GM06990 (cell line): ENCODE results near the gene GAS2L3.
"Not testable (repeated sequence)": the region's sequence is repeated elsewhere in the genome, so short reads cannot be mapped to it uniquely, and the experiment has no call there.

Experiments used
- DNase-seq: peaks from one replicate; pipeline ENCODE4 v3.0.0-alpha.2; 2011; ENCODE audit not compliant: insufficient read length; ENCODE audit errors: extremely low read depth
- H3K27me3 ChIP-seq: replicated peaks from 2 replicates; pipeline ENCODE4 v1.6.0; 2011; ENCODE audit warnings: low read length; ENCODE audit not compliant: control insufficient read depth, insufficient read depth
- H3K36me3 ChIP-seq: 2 replicates; pipeline ENCODE4 v1.5.1; 2011; ENCODE audit warnings: low read length; ENCODE audit not compliant: control insufficient read depth, insufficient read depth
- H3K4me3 ChIP-seq: replicated peaks from 2 replicates; pipeline ENCODE4 v1.5.1; 2011; ENCODE audit warnings: low read depth, mild to moderate bottlenecking, control low read depth, low read length
- TF ChIP-seq, protein P1 (sequence below): IDR thresholded peaks from 2 replicates; pipeline ENCODE4 v1.5.1; 2011; ENCODE audit warnings: low read length, control low read depth, mild to moderate bottlenecking, inconsistent platforms; ENCODE audit not compliant: insufficient read depth, poor library complexity, severe bottlenecking

The GAS2L3 gene

DNA sequence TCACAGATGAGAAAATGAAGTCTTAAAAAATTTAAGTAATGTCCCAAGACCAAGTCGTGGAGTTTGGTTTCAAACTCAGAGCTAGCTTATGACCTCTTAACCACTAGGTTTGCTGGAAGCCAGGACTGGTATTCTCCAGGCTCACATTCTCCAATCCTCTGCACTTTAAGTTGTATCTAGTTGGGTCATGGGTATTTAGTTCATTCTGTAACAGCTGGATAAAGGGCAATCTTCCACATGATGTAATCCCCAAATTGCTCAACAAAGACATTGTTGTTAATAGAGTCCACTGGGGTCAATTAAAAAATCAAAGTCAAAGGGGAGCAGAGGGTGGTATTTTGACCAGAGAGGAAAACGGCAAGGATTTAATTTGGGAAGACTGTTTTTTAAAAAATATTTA lies 17.8 kb upstream of the GAS2L3 start:
- no peak overlapping the region for H3K4me3 ChIP-seq
- H3K36me3 ChIP-seq, result no peaks in the 10 kb centered on the region
- no peak for DNase-seq
- no peaks in the 10 kb centered on the region for H3K27me3 ChIP-seq
- TF ChIP-seq, protein P1, sequence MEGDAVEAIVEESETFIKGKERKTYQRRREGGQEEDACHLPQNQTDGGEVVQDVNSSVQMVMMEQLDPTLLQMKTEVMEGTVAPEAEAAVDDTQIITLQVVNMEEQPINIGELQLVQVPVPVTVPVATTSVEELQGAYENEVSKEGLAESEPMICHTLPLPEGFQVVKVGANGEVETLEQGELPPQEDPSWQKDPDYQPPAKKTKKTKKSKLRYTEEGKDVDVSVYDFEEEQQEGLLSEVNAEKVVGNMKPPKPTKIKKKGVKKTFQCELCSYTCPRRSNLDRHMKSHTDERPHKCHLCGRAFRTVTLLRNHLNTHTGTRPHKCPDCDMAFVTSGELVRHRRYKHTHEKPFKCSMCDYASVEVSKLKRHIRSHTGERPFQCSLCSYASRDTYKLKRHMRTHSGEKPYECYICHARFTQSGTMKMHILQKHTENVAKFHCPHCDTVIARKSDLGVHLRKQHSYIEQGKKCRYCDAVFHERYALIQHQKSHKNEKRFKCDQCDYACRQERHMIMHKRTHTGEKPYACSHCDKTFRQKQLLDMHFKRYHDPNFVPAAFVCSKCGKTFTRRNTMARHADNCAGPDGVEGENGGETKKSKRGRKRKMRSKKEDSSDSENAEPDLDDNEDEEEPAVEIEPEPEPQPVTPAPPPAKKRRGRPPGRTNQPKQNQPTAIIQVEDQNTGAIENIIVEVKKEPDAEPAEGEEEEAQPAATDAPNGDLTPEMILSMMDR, result no peak

DNA sequence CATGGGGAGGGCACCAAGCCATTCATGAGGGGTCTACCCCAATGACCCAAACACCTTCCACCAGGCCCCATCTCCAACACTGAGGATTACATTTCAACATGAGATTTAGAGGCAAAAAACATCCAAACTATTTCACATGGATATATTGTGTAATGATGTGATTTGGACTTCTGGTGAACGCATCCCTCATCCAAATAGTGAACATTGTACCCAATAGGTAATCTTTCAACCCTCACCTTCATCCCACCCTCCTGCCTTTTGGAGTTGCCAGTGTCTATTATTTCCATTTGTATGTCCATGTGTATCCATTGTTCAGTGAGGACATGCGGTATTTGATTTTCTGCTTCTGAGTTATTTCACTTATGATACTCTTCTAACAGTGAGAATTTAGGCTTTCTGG lies 16.1 kb upstream of the GAS2L3 start:
- Histone ChIP-seq H3K27me3 (no peaks in the 10 kb centered on the region), H3K36me3 (no peaks in the 10 kb centered on the region), H3K4me3 (no peak overlapping the region)
- DNase-seq, result no peak
- TF ChIP-seq, protein P1, result no peak

DNA sequence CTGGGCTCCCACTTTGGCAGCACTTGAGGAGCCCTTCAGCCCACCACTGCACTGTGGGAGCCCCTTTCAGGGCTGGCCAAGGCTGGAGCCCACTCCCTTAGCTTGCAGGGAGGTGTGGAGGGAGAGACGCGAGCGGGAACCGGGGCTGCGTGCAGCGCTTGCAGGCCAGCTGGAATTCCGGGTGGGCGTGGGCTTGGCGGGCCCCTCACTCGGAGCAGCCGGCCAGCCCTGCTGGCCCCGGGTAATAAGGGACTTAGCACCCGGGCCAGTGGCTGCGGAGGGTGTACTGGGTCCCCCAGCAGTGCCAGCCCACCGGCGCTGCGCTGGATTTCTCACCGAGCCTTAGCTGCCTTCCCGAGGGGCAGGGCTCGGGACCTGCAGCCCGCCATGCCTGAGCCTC lies 14.2 kb upstream of the GAS2L3 start:
- H3K4me3 ChIP-seq, DNase-seq, H3K27me3 ChIP-seq, H3K36me3 ChIP-seq: not testable (repeated sequence)

DNA sequence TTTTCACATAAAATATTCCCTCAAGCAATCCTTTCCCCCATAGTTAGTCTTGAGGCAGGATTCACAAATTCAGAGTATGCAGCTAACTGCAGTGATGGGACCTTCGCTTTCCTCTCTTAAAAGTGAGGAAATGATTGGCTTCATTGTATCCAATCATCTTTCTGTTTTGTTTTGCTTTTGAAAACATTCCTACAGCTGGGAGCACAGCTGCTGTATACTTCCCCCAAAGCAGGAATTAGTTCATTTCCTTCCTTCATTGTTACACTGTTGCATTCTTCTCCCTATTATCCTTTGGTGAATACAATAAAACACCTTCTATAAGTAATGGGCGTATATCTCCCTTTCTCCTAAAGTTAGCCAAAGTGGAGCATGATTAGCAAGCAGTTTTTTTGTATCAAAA lies 9.4 kb upstream of the GAS2L3 start:
- H3K27me3 ChIP-seq, result no peaks in the 10 kb centered on the region
- H3K4me3 ChIP-seq, result no peak overlapping the region
- H3K36me3 ChIP-seq, result no peaks in the 10 kb centered on the region
- TF ChIP-seq, protein P1, result no peak
- no peak for DNase-seq

DNA sequence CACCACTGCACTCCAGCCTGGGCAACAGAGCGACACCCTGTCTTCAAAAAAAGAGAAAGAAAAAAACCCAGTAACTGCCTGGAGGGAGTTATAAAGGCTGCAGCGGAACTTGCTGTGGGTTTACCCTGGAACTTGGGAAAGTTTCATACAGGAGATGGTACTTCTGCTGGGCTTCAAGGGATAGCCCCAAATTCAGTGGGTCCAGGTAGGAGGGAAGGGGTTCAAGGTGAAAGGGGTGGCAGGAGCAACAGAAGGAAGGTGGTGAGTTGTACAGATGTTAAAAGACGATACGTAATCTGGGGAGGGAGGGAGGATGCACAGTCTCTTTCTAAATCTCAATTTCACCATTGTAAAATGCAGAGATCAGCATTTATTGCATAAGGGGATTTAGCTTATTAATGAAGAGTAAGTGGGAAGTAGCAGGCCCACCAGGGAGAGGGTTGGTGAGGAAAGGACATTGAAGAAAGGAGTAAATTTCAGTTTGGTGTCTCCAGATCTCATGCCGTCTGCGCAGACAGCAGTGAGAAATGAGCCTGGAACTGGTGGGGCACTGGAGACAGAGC lies 8.5 kb upstream of the GAS2L3 start:
- Histone ChIP-seq H3K4me3 (no peak overlapping the region), H3K36me3 (no peaks in the 10 kb centered on the region), H3K27me3 (no peaks in the 10 kb centered on the region)
- no peak for DNase-seq
- TF ChIP-seq, protein P1, result no peak

DNA sequence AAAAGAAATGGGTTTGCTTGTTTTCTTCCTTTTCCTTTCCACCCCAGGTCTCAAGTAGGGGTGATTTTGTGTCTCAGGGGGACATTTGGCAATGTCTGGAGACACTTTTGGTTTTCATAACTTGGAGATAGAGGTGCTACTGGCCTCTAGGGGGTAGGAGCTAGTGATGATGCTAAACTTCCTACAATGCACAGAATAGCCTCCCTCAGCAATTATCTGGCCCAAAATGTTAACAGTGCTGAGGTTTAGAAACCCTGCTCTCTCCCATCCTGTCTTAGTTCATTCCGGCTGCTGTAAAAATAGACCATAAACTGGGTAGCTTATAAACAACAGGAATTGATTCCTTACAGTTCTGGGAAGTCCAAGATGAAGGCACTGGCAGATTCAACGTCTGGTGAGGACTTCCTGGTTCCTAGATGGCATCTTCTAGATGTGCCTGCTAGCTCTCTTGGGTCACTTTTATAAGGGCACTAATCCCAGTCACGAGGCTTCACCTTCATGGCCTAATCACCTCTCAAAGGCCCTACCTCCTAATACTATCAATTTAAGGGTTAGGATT lies 7.4 kb upstream of the GAS2L3 start:
- TF ChIP-seq, protein P1, result no peak
- Histone ChIP-seq H3K27me3 (no peaks in the 10 kb centered on the region), H3K4me3 (no peak overlapping the region), H3K36me3 (no peaks in the 10 kb centered on the region)
- no peak for DNase-seq
